OCI-LY1 (cell line): ENCODE results near the gene PSME1.

ENCODE experiments used
- H2AFZ ChIP-seq: fragments of 200-600 bp; sonication (generic), shearing (Covaris generic); 2 replicates; pipeline ENCODE4 v1.6.0; 2014; ENCODE audit warnings: antibody characterized with exemption, mild to moderate bottlenecking, low read length
- H3F3A ChIP-seq: fragments of 200-600 bp; sonication (generic), shearing (Covaris generic); 2 replicates; pipeline ENCODE4 v1.6.0; 2014; ENCODE audit warnings: mild to moderate bottlenecking, antibody characterized with exemption, low read length, moderate library complexity; ENCODE audit not compliant: insufficient read depth
- H3K27ac ChIP-seq: fragments of 200-600 bp; sonication (generic); 2 replicates; pipeline ENCODE4 v1.5.1; 2014; ENCODE audit warnings: low read length, mixed run types, mild to moderate bottlenecking, low read depth; ENCODE audit not compliant: poor library complexity, severe bottlenecking
- H3K27me3 ChIP-seq: fragments of 200-600 bp; sonication (generic); 2 replicates; pipeline ENCODE4 v1.6.0; 2014; ENCODE audit warnings: antibody characterized with exemption, mild to moderate bottlenecking, low read length, moderate library complexity; ENCODE audit not compliant: insufficient read depth
- H3K36me3 ChIP-seq: fragments of 200-600 bp; sonication (generic); 2 replicates; pipeline ENCODE4 v1.6.1; 2014; ENCODE audit warnings: mild to moderate bottlenecking, antibody characterized with exemption, low read length, moderate library complexity, mixed read lengths; ENCODE audit not compliant: insufficient read depth
- H3K4me1 ChIP-seq: fragments of 200-600 bp; sonication (generic); 2 replicates; pipeline ENCODE4 v1.5.1; 2014; ENCODE audit warnings: mild to moderate bottlenecking, low read length, moderate library complexity; ENCODE audit not compliant: insufficient read depth, severe bottlenecking
- H3K4me2 ChIP-seq: fragments of 200-600 bp; sonication (generic), shearing (Covaris generic); 2 replicates; pipeline ENCODE4 v1.6.1; 2014; ENCODE audit warnings: low read length
- H3K4me3 ChIP-seq: fragments of 200-600 bp; sonication (generic); 2 replicates; pipeline ENCODE4 v1.5.1; 2014; ENCODE audit warnings: low read length, low read depth, mild to moderate bottlenecking, mixed read lengths; ENCODE audit not compliant: poor library complexity, severe bottlenecking
- H3K79me2 ChIP-seq: fragments of 200-600 bp; shearing (Covaris generic); 2 replicates; pipeline ENCODE4 v1.6.1; 2016; ENCODE audit warnings: mixed run types, low read length, mixed read lengths; ENCODE audit not compliant: insufficient read depth
- H3K9ac ChIP-seq: fragments of 200-600 bp; sonication (generic), shearing (Covaris generic); 2 replicates; pipeline ENCODE4 v1.6.1; 2014; ENCODE audit warnings: mild to moderate bottlenecking, low read length, mixed read lengths
- H3K9me2 ChIP-seq: fragments of 200-600 bp; sonication (generic), shearing (Covaris generic); 2 replicates; pipeline ENCODE4 v1.6.1; 2014; ENCODE audit warnings: low read depth, mild to moderate bottlenecking, low read length, mixed read lengths
- H3K9me3 ChIP-seq: fragments of 200-600 bp; shearing (Covaris generic); 2 replicates; pipeline ENCODE4 v1.6.1; 2014; ENCODE audit warnings: low read length, mixed read lengths
- H4K20me1 ChIP-seq: fragments of 200-600 bp; sonication (generic), shearing (Covaris generic); 2 replicates; pipeline ENCODE4 v1.6.0; 2016; ENCODE audit warnings: mild to moderate bottlenecking, low read length; ENCODE audit not compliant: insufficient read depth
- EZH2 ChIP-seq: fragments of 200-600 bp; sonication (generic), shearing (Covaris generic); IDR thresholded peaks from 2 replicates; pipeline ENCODE4 v1.8.0; 2017; ENCODE audit warnings: borderline replicate concordance, mixed run types, mild to moderate bottlenecking, antibody characterized with exemption, low read length, moderate library complexity, mixed read lengths
- TF ChIP-seq, protein P1 (sequence below): fragments of 200-600 bp; sonication (generic), shearing (Covaris generic); IDR thresholded peaks from 2 replicates; pipeline ENCODE4 v1.5.1; 2017; ENCODE audit warnings: mild to moderate bottlenecking, antibody characterized with exemption, low read length, moderate library complexity, mixed read lengths

PSME1 gene

GRCh38 chr14:24132061-24132685 lies 3.8 kb upstream of the PSME1 start:
- H3K4me3 ChIP-seq = no peak overlapping the region
- no peaks in the 10 kb centered on the region for H3K9me3 ChIP-seq
- TF ChIP-seq, protein P1, sequence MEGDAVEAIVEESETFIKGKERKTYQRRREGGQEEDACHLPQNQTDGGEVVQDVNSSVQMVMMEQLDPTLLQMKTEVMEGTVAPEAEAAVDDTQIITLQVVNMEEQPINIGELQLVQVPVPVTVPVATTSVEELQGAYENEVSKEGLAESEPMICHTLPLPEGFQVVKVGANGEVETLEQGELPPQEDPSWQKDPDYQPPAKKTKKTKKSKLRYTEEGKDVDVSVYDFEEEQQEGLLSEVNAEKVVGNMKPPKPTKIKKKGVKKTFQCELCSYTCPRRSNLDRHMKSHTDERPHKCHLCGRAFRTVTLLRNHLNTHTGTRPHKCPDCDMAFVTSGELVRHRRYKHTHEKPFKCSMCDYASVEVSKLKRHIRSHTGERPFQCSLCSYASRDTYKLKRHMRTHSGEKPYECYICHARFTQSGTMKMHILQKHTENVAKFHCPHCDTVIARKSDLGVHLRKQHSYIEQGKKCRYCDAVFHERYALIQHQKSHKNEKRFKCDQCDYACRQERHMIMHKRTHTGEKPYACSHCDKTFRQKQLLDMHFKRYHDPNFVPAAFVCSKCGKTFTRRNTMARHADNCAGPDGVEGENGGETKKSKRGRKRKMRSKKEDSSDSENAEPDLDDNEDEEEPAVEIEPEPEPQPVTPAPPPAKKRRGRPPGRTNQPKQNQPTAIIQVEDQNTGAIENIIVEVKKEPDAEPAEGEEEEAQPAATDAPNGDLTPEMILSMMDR = no peak
- TF ChIP-seq EZH2 = no peak
- H3K36me3 ChIP-seq = peaks cover 1% of the 10 kb centered on the region; the same call in 1 of the 2 replicates
- no peaks in the 10 kb centered on the region for H3K79me2 ChIP-seq
- no peaks in the 10 kb centered on the region for H3F3A ChIP-seq
- no peaks in the 10 kb centered on the region for H4K20me1 ChIP-seq
- H3K9me2 ChIP-seq = no peaks in the 10 kb centered on the region
- no peak overlapping the region; the same call in 1 of the 2 replicates for H3K9ac ChIP-seq
- H3K27me3 ChIP-seq = no peaks in the 10 kb centered on the region
- peak overlapping the region; percentile 20; the same call in 1 of the 2 replicates for H3K4me2 ChIP-seq
- peaks cover 25% of the 10 kb centered on the region for H3K4me1 ChIP-seq
- no peak overlapping the region for H2AFZ ChIP-seq
- no peak overlapping the region for H3K27ac ChIP-seq

DNA sequence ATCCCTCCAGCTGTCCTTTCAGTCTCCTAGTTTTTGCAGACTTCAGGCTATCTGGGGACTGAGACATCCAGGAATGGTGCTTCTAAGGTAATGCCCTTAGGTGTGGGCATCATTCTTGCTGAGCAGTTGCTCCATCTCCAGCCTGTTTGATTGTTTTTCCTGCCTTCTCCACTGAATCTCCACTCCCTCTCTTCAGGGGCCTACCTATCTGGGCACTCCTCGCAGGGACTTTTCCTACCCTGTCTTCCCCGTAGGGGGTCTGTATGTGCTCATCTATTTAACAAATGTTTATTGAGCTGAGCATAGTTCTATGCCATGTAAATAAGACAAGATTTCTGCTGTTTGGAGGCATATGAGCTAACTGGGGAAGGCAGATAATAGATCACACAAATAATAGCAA lies 3.0 kb upstream of the PSME1 start:
- no peak overlapping the region for H2AFZ ChIP-seq
- H3K79me2 ChIP-seq = no peaks in the 10 kb centered on the region
- no peak overlapping the region for H3K9ac ChIP-seq
- no peaks in the 10 kb centered on the region for H3K27me3 ChIP-seq
- H3K27ac ChIP-seq = no peak overlapping the region
- H3K9me2 ChIP-seq = no peaks in the 10 kb centered on the region
- H3K36me3 ChIP-seq = peaks cover 9% of the 10 kb centered on the region
- H3F3A ChIP-seq = no peaks in the 10 kb centered on the region
- no peaks in the 10 kb centered on the region for H4K20me1 ChIP-seq
- H3K4me1 ChIP-seq = peaks cover 29% of the 10 kb centered on the region
- H3K4me2 ChIP-seq = no peak overlapping the region
- no peak overlapping the region for H3K4me3 ChIP-seq
- TF ChIP-seq EZH2 = no peak
- TF ChIP-seq, protein P1 = no peak
- H3K9me3 ChIP-seq = no peaks in the 10 kb centered on the region

GRCh38 chr14:24133735-24134134 lies 2.3 kb upstream of the PSME1 start:
- H3K79me2 ChIP-seq = no peaks in the 10 kb centered on the region
- no peaks in the 10 kb centered on the region for H3K9me2 ChIP-seq
- peaks cover 17% of the 10 kb centered on the region for H3K36me3 ChIP-seq
- no peaks in the 10 kb centered on the region for H3K27me3 ChIP-seq
- no peak overlapping the region for H3K27ac ChIP-seq
- no peak overlapping the region for H3K9ac ChIP-seq
- no peaks in the 10 kb centered on the region for H3F3A ChIP-seq
- H3K4me1 ChIP-seq = peaks cover 29% of the 10 kb centered on the region
- no peaks in the 10 kb centered on the region for H3K9me3 ChIP-seq
- no peak for TF ChIP-seq EZH2
- TF ChIP-seq, protein P1 = no peak
- H2AFZ ChIP-seq = no peak overlapping the region
- H4K20me1 ChIP-seq = no peaks in the 10 kb centered on the region
- H3K4me3 ChIP-seq = no peak overlapping the region
- no peak overlapping the region for H3K4me2 ChIP-seq
